OCI-LY7 (cell line): Measurements from ENCODE around the gene AGAP3. TPM values are rescaled to one million over a fixed set of nuclear protein-coding genes. Genes with fewer than 3 reads are reported as not detected.

Experiments used
- BruUV-seq: library from RNA; stranded (reverse); fragments of 400-500 nt; replicated peaks from 2 replicates; lab custom pipeline; 2021; lab: Mats Ljungman, UMichigan
- CTCF ChIA-PET: fragments of 300-600 bp; sonication (Branson Sonifier 250); formaldehyde crosslinking; loops from one replicate; lab custom pipeline; 2022; ENCODE audit warnings: antibody characterized with exemption; ENCODE audit not compliant: unreplicated experiment; lab: Charles Lee
- POLR2A ChIA-PET: fragments of 300-600 bp; sonication (Branson Sonifier 250); formaldehyde crosslinking; loops from one replicate; lab custom pipeline; 2022; ENCODE audit warnings: antibody characterized with exemption; lab: Charles Lee
- DNase-seq: peaks from one replicate; pipeline ENCODE4 v3.0.0-alpha.2; 2015; ENCODE audit warnings: low spot score
- H2AFZ ChIP-seq: fragments of 200-600 bp; sonication (generic), shearing (Covaris generic); 2 replicates; pipeline ENCODE4 v1.6.1; 2014; ENCODE audit warnings: mild to moderate bottlenecking, antibody characterized with exemption, low read length, moderate library complexity
- H3K27ac ChIP-seq: fragments of 200-600 bp; sonication (generic); 2 replicates; pipeline ENCODE4 v1.5.1; 2014; ENCODE audit warnings: mixed run types, low read depth, mild to moderate bottlenecking, moderate library complexity, low read length, inconsistent platforms; ENCODE audit not compliant: poor library complexity, severe bottlenecking
- H3K36me3 ChIP-seq: fragments of 200-600 bp; sonication (generic); 2 replicates; pipeline ENCODE4 v1.6.1; 2014; ENCODE audit warnings: mild to moderate bottlenecking, antibody characterized with exemption, low read length, moderate library complexity, mixed read lengths; ENCODE audit not compliant: insufficient read depth
- H3K4me1 ChIP-seq: fragments of 200-600 bp; sonication (generic); 2 replicates; pipeline ENCODE4 v1.5.1; 2014; ENCODE audit warnings: mild to moderate bottlenecking, low read length; ENCODE audit not compliant: insufficient read depth, poor library complexity, severe bottlenecking
- H3K4me2 ChIP-seq: fragments of 200-600 bp; sonication (generic); 2 replicates; pipeline ENCODE4 v1.6.1; 2014; ENCODE audit warnings: mild to moderate bottlenecking, low read length
- H3K4me3 ChIP-seq: fragments of 200-600 bp; sonication (generic); 2 replicates; pipeline ENCODE4 v1.5.1; 2014; ENCODE audit warnings: mild to moderate bottlenecking, low read depth, low read length; ENCODE audit not compliant: poor library complexity, severe bottlenecking
- H3K79me2 ChIP-seq: fragments of 200-600 bp; sonication (generic); 2 replicates; pipeline ENCODE4 v1.6.1; 2016; ENCODE audit warnings: low read depth, mild to moderate bottlenecking, low read length, moderate library complexity, mixed read lengths; ENCODE audit not compliant: insufficient read depth
- H3K9me2 ChIP-seq: fragments of 200-600 bp; sonication (generic); 2 replicates; pipeline ENCODE4 v1.6.1; 2016; ENCODE audit warnings: mild to moderate bottlenecking, low read length, mixed read lengths; ENCODE audit not compliant: insufficient read depth
- H3K9me3 ChIP-seq: fragments of 200-600 bp; sonication (generic); 2 replicates; pipeline ENCODE4 v1.6.1; 2014; ENCODE audit warnings: mild to moderate bottlenecking, mixed run types, low read length, mixed read lengths
- H4K20me1 ChIP-seq: fragments of 200-600 bp; sonication (generic); 2 replicates; pipeline ENCODE4 v1.6.1; 2014; ENCODE audit warnings: mild to moderate bottlenecking, antibody characterized with exemption, low read length, moderate library complexity, mixed read lengths; ENCODE audit not compliant: insufficient read depth
- CTCF ChIP-seq: fragments of 200-600 bp; sonication (generic); conservative IDR thresholded peaks from 2 replicates; pipeline ENCODE4 v1.5.1; 2014; ENCODE audit warnings: mild to moderate bottlenecking, antibody characterized with exemption, low read length, moderate library complexity, mixed read lengths
- EZH2phosphoT487 ChIP-seq: fragments of 200-600 bp; sonication (generic); IDR thresholded peaks from 2 replicates; pipeline ENCODE4 v1.6.1; 2018; ENCODE audit warnings: low read depth, borderline replicate concordance, mild to moderate bottlenecking, mixed run types, antibody characterized with exemption, low read length, moderate library complexity, mixed read lengths
- intact Hi-C: fragments of 100-400 bp; cut with micrococcal nuclease; formaldehyde crosslinking; loops from one replicate; pipeline ENCODE4 v1.10.0; 2022; ENCODE audit not compliant: unreplicated experiment
- total RNA-seq, 2 experiments: library from RNA; depleted of rRNA in 1 of 2; stranded (reverse); fragments of >200 nt in 1 of 2; shearing (Covaris generic) in 1 of 2; gene quantifications; 2 replicates each; pipeline ENCODE4 v1.2.3, GENCODE V29; 2014 to 2022

AGAP3 gene
- total RNA-seq, 2 experiments from 2014 or later = 4.8 to 30.9 TPM

- no TSS peak for BruUV-seq
- ChIA-PET CTCF (interaction anchor here (0.6 kb wide), 1 partner anchor 1565 kb away, joined by 3 read pairs; no protein-coding TSS in a partner anchor), POLR2A (no interaction called here)
- no peaks in the 10 kb centered on the region for H3K4me1 ChIP-seq
- intact Hi-C loops = no loop called here
- no peaks in the 10 kb centered on the region for H3K9me3 ChIP-seq
- H3K36me3 ChIP-seq = no peaks in the 10 kb centered on the region
- no peak overlapping the region for H3K4me2 ChIP-seq
- no peak overlapping the region for H3K4me3 ChIP-seq
- no peak for TF ChIP-seq CTCF
- no peak for TF ChIP-seq EZH2phosphoT487
- H2AFZ ChIP-seq = no peak overlapping the region
- no peak for DNase-seq
- H4K20me1 ChIP-seq = no peaks in the 10 kb centered on the region
- H3K27ac ChIP-seq = no peak overlapping the region
- no peaks in the 10 kb centered on the region for H3K79me2 ChIP-seq
- no peaks in the 10 kb centered on the region for H3K9me2 ChIP-seq
Observed at GRCh38 chr7:151128144-151128543, 41.9 kb downstream of the AGAP3 start.

DNA sequence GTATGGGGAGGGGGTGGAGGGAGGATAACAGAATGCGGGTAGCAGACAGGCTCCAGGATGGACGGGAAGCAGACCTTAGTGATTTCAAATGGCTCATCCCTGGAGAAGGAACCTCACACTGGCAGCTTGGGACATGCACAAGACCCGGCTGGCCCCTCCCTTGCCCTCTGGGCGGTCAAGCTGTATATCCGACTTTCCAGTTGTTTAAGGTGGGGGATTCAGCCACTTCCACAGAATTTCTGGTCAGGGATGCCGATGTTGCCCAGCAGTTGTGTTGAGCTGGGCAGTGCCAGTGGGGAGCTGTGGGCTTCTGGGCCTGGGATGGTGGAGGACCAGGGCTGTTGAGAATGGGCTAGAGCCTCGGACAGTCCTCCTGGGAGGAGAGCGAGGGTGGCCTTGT, 42.4 kb downstream of the AGAP3 start:
- TF ChIP-seq EZH2phosphoT487 (no peak), CTCF (no peak)
- POLR2A ChIA-PET = no interaction called here
- no TSS peak for BruUV-seq
- DNase-seq = no peak
- Histone ChIP-seq H3K4me1 (no peaks in the 10 kb centered on the region), H3K36me3 (no peaks in the 10 kb centered on the region), H3K4me2 (no peak overlapping the region), H3K9me2 (no peaks in the 10 kb centered on the region), H3K79me2 (no peaks in the 10 kb centered on the region), H3K4me3 (no peak overlapping the region), H4K20me1 (no peaks in the 10 kb centered on the region), H3K9me3 (no peaks in the 10 kb centered on the region), H3K27ac (no peak overlapping the region), H2AFZ (no peak overlapping the region)
- CTCF ChIA-PET = interaction anchor here (0.8 kb wide), 1 partner anchor 115 kb away, joined by 3 read pairs; no protein-coding TSS in a partner anchor
- intact Hi-C loops = no loop called here

- Histone ChIP-seq H3K9me3 (no peaks in the 10 kb centered on the region), H3K9me2 (no peaks in the 10 kb centered on the region), H2AFZ (no peak overlapping the region), H4K20me1 (no peaks in the 10 kb centered on the region), H3K4me3 (no peak overlapping the region), H3K27ac (no peak overlapping the region), H3K36me3 (no peaks in the 10 kb centered on the region), H3K79me2 (no peaks in the 10 kb centered on the region), H3K4me2 (no peak overlapping the region), H3K4me1 (no peaks in the 10 kb centered on the region)
- intact Hi-C loops = no loop called here
- no peak for TF ChIP-seq CTCF
- TF ChIP-seq EZH2phosphoT487 = no peak
- DNase-seq = no peak
- BruUV-seq = no TSS peak
- POLR2A ChIA-PET = no interaction called here
- CTCF ChIA-PET = interaction anchor here (0.6 to 0.8 kb wide), 2 partner anchors 78 to 114 kb away, joined by 3 to 6 read pairs; no protein-coding TSS in a partner anchor
Observed at GRCh38 chr7:151129117-151129959, 43.1 kb downstream of the AGAP3 start.
